GM18870 (cell line): ENCODE results near the gene DGKE.
A peak's percentile ranks its signal among the peaks of the same experiment; 100 is the strongest.

Experiments used
- ATAC-seq: cut with Tn5 transposase; IDR thresholded peaks from one replicate; pipeline ENCODE4 v1.9.1; 2021; ENCODE audit warnings: moderate library complexity; ENCODE audit not compliant: unreplicated experiment

Gene DGKE

DNA sequence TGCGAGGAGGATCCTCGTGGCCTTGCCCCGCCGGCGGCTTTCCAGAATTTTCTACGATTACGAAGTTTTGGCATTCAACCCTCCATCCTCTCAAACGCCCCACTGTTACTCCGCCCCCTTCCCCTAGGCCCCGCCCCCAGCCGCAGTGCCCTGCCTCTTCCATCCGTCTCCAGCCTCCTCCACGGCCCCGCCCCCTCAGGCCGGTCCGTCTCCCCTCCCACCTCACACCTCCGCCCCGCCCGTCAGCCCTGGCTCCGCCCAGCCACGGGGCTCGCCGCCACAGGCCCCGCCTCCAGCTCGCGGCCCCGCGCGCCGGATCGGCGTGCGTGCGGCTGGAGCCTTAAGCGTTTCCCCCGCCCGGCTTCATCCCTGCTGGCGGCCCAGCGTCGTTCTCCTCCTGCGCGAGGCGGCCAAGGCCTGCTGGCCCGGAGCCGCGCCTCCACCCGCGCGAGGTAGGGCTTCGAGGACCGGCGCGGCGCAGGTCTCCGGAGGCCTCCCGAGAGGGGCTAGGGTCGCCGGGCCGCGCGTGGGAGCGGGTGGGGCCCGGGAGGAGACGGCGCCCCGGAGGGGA is at the start of gene DGKE, which contains the start of gene C17orf67:
TSS of gene DGKE (plus strand) at position 343 of the 571 bp plus-strand sequence. CDS start 645 bp downstream, outside the sequence.
TSS of gene C17orf67 (minus strand) at position 112 of the 571 bp plus-strand sequence. CDS start 18,110 bp downstream, outside the sequence.
- ATAC-seq = peak; percentile 51

DNA sequence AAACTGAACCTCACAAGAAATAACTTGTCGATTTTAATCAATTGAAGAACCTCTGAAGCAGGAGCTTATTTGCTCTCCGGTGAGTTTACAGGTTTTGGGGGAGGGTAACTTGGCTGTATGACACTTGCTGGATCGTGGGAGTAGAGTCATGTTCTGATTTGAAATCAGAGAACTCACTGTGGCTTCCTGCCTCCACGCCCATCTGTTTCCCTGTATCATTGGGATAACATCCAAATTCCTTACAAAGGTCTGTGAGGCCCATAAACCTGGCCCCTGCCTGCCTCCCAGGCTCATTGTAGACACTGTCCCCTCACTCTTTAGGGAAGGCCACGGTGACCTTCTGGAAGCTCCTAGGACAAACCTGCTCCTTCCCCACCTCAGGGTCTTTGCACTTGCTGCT is 48.5 kb upstream of the DGKE start:
- no peak for ATAC-seq

DNA sequence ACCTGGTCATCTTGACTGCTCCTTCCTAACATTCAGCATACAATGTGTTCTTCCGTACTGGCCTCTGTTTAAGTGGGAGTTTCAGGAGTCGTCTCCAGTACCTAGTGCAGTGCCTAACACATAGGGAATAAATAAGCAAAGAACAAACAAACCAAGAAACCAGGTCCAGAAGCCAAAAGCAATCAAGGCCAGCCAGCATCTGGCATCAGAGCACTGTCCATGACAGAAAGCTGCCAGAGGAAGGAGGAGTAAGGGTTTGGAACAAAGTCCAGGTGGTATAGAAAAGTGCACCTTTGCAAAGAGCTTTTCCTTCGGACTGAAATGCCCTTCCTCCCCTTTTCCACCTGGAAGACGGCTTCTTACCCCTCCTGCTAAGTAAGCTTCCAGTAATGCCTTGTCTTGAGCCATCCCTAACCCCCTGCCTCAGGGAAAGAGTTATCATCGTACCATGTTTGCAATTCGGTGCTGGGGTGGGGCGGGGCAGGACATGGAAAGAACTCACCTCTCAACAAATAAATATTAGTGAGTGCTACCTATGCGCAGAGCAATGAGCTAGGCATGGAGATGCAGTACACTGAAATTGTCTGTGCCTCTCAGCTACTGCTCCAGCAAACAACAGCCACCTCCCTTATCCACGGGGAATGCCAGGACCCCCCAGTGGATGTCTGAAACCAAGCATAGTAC is 47.8 kb upstream of the DGKE start:
- ATAC-seq = no peak

DNA sequence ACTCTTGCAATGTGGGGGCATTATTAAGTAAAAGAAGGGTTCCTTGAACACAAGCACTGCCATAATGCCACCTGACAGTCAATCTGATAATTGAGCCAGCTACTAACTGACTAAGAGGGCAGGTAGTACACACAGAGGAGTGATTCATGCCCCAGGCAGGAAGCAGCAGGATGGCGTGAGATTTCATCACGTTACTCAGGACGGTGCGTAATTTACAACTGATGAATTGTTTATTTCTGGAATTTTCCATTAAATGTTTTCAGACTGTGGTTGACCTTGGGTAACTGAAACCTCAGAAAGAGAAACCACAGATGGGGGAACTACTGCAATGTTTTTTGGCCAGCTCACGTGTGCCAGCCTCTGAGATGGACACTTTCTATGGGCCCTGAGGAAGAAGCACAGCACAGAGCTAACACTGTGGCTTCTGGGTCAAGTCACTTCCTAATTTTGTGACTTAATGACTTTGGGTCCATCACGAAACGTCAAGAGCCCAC is 46.9 kb upstream of the DGKE start:
- ATAC-seq = peak; percentile 90

DNA sequence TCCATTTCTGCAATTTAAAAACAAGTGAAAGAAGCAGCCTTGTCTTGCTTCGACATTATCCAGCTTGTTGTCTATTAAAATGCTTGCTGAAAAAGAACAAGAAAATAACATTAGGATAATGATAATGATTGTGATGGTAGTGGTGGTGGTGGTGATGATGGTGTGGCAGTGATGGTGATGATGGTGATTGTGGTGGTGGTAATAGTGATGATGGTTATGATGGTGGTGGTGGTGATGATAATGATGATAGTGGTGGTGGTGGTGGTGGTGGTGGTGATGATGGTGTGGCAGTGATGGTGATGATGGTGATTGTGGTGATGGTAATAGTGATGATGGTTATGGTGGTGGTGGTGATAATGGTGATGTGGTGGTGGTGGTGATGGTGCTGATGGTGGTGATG is 41.7 kb upstream of the DGKE start:
- no peak for ATAC-seq

DNA sequence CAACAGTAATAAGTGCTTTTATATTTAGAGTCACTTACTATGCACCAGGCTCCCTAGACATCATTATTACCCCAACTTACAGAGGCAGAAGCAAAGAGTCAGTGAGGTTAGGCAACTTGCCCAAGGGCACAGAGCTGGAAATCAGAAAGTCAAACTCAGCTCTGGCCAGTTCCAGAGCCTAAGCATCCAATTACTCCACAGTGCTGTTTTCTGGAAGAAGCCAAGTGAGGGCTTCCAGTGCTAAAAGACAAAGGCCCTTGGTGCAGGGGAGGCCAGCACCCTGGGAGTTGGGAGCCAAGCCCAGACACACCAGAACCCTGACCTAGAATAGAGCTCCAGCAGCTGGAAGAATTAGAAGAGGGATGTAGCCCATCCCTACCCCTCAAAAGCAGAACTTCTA is 40.4 kb upstream of the DGKE start:
- no peak for ATAC-seq

DNA sequence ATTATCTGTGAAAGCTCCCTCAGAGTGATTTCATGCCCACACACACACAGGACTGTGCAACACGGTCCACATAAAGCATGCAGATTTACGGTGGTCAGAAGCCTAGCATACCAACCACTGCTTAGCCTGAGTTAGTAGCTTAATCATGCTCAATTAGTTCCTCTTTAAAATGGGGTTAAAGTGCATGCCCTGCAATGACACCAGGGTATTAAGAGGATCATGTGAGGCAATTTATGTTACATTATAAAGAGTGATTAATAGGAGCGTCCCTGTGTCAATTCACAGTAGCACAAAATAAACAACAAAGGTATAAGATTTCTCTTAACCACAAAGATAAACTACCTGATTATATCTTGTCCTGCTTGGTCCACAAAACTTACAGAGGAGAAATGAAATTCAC is 40.0 kb upstream of the DGKE start:
- no peak for ATAC-seq

DNA sequence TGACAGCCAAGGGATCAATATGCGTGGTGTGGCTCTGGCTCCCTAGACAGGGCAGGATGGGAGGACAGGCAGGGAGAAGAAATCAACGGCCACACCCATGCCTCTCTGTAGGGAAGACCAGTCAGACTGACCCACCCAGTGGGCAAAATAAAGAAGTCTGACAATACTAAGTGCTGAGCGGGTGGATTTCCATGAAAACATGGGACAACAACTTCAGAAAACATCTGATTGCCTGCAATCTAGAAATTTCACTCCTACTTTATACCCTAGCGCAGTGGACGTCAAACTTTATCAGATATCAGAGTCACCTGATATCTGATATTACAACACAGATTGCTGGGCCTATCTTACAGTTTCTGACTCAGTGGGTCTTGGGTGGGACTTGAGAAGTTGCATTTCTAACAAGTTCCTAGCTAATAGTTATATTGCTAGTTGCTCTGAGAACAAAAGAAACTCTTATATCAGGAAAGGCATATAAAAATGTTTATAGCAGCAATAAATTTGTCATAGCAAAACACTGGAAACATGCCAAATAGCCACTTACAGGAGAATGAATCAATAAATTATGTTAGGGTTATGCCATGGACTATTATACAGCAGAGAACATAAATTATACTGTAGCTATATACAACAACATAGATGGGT is 38.6 kb upstream of the DGKE start:
- ATAC-seq = no peak

DNA sequence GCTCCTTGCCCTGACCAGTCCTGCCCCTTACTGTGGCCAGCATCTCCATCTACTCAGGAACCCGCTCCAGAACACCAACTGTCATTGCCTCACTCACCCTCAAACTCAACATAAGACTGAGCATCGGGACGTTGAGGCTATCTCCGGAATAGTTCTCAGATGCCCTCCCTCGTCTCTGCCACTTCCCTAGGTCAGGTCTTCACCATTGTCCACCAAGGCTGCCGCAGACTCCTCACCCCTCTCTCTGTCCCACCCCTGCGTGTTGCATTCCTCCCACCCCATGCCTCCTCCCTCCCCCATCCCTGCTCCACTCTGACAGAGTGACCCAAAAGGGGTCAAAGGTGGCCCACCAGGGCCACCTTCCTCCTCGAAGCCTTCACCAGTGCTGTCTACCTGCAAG is 37.4 kb upstream of the DGKE start:
- ATAC-seq = no peak

DNA sequence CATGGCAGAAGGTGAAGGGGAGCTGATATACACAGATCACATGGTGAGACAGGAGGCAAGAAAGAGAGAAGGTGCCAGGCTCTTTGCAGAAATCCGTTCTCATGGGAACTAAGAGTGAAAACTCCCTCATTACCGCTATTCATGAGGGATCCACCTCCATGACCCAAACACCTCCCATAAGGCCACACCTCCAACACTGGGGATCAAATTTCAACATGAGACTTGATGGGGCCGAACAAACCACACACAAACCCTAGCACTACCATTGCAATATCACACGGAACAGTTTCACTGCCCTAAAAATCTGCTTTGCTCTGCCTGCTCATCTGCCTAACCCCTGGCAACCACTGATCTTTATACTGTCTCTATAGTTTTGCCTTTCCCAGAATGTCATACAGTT is 35.0 kb upstream of the DGKE start:
- ATAC-seq = no peak

DNA sequence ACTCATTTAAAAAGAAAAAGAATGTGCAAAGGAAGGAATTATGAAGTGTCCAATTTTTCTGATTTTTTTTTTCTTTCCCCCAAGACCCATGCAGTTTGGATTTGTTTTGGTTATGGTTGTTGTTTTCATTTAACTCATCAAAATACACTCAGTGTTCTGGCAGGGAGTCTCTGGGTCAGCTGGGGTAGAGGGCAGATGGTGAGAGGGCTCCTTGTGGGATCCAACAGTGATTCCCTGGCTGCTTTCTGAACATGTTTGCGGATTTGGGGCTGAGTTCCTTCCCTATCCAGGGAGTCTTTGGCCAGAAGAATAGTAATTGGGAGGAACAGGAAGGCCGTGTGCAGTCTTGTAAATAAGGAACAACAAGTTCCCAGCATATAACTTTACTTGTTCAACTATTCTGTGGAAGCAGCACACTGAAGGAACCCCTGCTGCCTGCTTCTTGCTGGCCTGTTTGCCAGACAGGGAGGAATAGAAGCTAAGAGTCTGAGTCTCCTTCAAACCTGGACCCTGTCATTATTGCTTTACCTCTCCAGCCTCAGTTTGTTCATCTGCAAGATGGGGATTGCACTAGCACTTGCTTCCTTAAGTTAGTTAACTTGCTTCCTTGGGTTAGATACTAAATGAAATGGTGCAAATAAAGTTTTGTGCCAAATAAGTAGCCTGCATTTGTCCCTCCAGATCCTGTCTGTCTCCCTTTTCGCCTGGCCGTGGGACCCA is 32.3 kb upstream of the DGKE start:
- no peak for ATAC-seq

DNA sequence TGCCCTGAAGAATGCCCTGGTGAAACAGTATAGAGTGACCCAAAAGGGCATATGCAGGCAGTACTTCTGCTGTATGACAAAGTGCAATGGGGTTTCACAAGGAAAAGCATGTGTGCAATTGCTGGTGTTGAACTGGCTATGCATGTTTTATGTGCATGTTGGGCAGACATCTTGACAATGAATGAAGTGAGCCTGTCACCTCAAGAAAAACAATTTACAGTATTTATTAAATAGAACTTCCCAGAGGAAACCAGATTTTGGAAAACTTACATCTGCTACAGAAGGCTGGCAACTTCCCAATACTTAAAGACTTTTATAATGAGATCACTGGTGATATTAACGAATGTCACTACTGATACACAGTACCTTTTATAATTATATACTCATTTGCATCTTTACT is 30.9 kb upstream of the DGKE start:
- no peak for ATAC-seq

DNA sequence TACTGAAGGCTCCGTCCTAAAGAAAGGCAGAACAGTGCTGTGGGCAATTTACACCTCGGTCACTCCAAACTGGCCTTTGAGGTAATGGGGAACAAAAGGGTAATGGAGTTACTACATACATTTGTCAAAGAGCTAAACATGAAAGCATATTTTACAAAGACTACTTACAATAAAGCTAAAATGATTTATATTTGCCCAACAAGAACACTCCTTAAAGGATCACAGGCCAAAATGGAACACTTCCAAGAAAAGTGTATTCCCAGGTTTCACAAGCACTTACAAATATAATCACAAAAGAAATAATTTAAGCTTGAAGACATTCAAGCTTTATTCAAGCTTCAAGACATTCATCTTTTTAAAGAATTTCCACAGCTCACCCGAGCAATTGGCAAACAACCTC is 29.5 kb upstream of the DGKE start:
- ATAC-seq = no peak

DNA sequence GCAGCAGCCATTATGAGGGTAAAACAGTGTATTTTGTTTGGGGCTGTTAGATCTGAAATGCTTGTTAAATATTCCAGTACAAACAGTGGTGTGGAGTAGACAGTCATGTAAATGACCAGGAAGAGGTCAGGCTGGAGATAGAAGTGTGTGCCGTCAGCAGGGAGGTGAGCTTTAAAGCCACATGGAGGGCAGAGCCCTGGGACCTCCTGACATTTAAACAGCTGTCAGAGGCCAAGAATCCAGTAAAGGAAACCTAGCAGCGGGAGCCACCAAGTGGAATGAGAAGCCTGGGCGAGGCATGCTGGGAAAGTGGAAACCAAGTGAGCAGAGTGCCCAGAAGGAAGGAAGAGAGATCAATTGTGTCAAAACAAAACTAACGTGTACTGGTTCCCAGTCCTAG is 27.0 kb upstream of the DGKE start:
- ATAC-seq = no peak

DNA sequence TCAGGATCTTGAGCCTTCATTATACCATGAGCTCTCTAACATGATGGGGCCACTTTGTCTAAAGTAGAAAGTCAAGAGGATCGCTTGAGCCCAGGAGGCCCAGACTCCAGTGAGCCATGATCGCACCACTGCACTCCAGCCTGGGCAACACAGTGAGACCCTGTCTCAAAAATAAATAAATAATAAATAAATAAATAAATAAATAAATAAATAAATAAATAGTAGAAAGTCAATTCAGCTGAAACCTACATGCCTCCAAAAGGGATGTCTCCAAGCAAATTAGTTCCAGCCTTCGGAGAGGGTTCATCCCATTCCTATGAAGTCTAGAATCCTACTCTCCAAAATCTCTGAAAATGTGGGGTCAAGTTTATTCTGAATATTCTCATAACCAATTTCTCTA is 26.2 kb upstream of the DGKE start:
- ATAC-seq = no peak

DNA sequence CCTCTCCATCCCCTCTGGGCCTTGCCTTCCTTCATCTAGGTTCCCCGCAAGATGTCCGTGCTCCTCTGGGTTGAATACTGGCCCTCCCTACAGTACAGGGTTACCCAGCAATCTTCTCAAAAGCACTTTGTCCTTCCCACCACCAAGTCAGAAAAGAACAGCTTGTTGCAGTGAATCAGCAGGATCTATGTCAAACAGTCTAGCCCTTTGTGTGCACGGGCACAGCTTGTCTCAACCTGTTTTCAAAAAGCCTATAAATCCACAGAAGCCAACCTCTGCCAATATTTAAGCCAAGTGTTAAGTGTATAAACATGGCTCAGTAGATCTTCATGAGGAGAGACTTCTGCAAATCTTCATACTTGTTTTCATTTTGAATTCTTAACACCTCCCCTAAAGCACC is 25.4 kb upstream of the DGKE start:
- no peak for ATAC-seq

DNA sequence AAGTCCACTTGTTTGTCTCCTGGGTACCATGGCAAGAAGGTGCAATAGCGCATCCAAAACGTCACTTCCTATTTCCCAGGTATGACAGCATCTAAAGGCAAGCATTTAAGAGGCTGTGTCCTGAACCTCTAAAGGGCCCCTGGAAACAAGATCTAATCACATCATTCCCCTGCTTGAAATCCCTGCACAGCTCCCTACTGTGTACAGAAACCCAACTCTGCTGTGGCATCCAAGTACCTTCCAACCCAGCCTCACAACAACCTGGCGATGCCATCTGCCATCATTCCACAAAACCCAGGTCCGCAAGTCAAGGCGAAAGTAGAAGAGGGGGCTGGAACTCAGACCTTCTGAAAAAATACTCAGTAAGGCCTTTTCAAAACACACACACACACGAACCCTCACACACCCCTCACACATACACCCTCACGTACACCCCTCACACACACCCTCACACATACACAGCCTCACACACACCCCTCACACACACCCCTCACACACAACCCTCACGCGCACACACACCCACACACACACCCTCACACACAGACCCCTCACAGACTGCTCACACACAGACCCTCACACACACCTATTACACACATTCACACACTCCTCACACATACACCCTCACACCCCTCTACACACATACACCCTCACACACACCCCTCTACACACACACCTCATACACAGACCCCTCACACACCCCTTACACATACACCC is 24.7 kb upstream of the DGKE start:
- ATAC-seq = no peak

DNA sequence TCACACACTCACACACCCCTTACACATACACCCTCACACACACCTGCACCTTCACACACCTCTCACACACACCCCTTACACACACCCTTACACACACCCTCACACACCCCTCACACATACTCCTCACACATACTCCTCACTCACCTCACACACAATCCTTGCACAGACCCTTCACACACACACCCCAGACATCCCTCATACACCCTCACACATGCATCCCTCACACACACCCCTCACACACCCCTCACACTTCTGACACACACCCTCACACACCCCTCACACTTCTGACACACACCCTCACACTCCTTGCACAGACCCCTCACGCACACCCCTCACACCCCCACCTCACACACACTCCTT is 24.2 kb upstream of the DGKE start:
- ATAC-seq = no peak

DNA sequence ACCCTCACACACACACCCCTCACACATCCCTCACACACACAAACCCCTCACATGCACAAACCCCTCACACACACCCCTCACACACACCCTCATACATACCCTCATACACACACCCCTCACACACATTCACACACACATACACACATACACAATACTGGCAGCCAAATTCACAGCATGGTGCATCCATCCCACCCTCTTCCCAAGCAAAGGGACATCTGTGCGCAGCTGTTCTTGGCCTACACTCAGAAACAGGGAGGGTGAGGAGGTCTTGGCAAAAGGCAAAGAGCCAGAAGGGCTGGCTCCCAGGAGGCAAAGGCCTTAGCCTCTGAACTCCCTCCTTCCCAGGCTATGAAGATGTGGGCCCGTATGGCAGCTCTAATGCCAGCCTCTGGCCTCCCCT is 23.6 kb upstream of the DGKE start:
- no peak for ATAC-seq

DNA sequence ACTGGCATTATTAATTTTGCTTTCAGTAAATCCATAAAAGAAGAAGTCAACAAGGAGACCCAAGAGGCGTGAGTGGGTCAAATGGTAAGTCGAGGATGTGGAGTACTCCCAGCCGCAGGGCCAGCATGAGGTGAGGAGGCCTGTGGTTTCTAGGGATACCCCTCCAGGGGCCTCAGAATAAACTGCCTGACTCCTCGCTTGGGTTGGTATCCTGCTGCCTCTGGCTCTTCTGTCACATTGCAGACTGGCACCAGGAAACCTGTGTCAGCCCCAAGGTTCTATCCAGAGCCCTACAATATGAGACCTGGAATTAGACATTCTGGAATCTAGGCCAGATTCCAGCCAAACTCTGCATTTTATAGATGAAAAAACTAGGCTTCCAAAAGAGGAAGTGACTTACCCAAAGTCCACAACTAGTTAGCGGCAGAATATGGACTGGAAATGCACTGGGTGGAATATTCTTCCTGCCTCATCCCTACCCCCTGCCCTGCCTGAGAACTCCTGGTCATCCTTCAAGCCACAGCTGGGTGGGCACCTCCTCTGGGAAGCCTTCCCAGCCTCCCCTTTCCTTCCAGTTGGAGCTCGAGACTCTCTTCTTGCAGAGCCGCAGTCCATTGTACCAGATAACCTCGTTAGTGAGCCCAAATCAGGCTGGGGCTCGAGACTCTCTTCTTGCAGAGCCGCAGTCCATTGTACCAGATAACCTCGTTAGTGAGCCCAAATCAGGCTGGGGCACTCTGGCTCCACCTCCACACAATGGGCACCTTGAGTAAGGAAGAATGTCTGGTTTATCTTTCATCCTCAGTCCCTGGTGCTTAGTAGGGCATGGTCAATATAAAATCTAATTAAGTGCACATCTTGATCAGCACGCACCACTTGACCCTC is 22.8 kb upstream of the DGKE start:
- ATAC-seq = no peak
